GM12892 (cell line): ENCODE data around the gene OSBPL3.

Source experiments
- POLR2A ChIP-seq: IDR thresholded peaks from 2 replicates; pipeline ENCODE4 v1.6.1; 2011; ENCODE audit warnings: low read depth, low read length, control low read depth
- TAF1 ChIP-seq: IDR thresholded peaks from 2 replicates; pipeline ENCODE4 v1.6.1; 2011; ENCODE audit warnings: low read depth, mild to moderate bottlenecking, control low read depth, low read length, borderline replicate concordance

GRCh38 chr7:24879291-24879690 is 100.7 kb downstream of the OSBPL3 start:
- TF ChIP-seq POLR2A, result no peak
- no peak for TF ChIP-seq TAF1
